Measurements from ENCODE around the gene BANP.
"Not testable (repeated sequence)": the region's sequence is repeated elsewhere in the genome, so short reads cannot be mapped to it uniquely, and the experiment has no call there.

Gene BANP

DNA sequence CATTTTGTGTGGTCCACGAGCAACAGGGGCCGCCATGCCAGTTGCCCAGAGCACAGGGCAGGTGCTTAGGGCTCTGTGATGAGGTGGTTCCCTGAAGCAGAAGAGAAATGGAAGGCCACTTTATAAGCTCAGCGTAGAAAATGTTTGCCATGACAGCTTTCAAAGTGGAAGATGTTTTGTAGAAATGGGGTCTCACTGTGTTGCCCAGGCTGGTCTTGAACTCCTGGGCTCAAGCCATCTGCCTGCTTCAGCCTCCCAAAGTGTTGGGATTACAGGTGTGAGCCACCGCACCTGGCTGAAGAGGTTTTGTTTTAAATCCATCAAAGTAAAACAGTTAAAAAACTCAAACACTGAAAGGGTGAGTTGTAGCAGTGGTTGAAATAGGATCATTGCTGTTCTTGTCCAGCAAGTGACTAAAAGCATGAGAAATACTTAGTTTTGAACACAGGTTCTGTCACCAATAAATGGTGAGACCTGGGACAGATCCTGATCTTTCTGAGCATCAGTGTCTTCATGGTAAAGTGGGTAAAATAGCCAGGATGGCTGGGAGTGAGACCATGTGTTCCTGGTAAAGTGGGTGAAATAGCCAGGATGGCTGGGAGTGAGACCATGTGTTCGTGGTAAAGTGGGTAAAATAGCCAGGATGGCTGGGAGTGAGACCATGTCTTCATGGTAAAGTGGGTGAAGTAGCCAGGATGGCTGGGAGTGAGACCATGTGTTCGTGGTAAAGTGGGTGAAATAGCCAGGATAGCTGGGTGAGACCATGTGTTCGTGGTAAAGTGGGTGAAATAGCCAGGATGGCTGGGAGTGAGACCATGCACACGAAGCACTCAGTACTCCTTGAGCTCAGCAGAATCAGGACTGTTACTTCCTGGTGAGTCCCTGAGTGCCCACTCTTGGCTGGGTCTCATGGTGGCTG is 46.0 kb downstream of the BANP start:
- DNase-seq, result no peak

DNA sequence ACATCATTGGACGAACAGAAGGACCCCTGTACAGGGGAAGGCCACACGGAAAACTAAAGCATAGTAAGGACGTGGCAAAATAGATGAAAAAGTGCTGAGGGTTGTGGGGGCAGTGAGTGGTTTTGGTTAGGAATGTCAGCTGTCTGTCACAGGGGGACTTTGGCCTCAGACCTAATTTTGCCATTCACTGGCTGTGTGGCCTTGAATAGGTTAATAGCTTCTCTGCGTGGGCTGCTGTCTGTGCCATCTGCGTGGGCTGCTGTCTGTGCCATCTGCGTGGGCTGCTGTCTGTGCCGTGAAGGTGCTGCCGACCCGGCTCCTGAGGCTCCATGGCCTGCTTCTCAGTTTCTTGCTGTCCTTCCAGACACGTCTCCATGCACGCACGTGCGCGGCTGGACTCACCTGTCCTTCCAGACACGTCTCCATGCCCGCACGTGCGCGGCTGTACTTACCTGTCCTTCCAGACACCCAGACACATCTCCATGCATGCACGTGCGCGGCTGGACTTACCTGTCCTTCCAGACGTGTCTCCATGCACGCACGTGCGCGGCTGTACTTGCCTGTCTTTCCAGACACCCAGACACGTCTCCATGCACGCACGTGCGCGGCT is 47.1 kb downstream of the BANP start:
- DNase-seq, result not testable (repeated sequence)

- DNase-seq, result not testable (repeated sequence)
Observed at GRCh38 chr16:87998992-87999391, 47.8 kb downstream of the BANP start.

- DNase-seq, result no peak
Observed at GRCh38 chr16:88002211-88002610, 51.0 kb downstream of the BANP start.

DNA sequence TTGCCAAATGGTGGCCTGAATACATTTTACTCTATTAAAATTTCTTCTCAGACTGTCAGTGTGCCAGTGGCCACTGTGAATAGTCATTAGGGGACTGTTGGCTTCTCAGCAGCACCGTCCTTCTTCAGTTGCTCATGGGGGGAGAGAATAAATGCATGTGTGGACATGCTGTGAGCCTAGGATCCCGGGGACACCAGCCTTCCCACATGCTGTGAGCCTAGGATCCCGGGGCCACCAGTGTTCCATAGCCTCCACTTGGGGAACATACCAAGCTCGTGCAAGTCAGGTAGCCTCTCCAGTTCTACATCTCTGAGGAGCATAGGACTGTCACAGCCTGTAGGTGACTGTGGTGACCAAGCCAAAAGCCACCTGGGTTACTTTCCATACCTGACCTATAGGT is 51.5 kb downstream of the BANP start:
- no peak for DNase-seq

GRCh38 chr16:88003316-88003715 is 52.1 kb downstream of the BANP start:
- DNase-seq, result no peak

DNA sequence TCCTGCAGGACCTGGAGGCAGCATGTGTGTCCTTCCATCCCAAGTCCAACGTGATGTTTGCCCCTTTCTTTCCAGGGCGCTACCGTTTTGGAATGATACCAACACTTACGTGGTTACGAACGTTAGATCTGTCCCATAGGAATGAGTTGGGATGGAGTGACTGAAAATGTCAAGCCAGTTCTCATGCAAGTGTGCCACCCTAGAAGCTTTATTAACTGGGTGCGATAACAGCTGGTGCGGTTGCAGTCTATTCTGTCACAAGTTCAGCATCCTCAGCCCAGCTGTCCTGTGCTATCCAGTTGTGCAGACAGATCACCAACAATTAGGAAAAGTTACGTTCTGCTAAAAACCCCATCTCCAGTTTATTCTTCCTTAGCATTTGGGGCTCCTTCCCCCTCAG is 52.5 kb downstream of the BANP start:
- DNase-seq, result no peak

- peak; percentile 16 for DNase-seq
Observed at GRCh38 chr16:88004391-88004790, 53.2 kb downstream of the BANP start.

- peak; percentile 37 for DNase-seq
Observed at GRCh38 chr16:88005181-88005581, 53.9 kb downstream of the BANP start.

- DNase-seq, result no peak
Observed at GRCh38 chr16:88005968-88006367, 54.7 kb downstream of the BANP start.

- no peak for DNase-seq
Observed at GRCh38 chr16:88007321-88007731, 56.1 kb downstream of the BANP start.

DNA sequence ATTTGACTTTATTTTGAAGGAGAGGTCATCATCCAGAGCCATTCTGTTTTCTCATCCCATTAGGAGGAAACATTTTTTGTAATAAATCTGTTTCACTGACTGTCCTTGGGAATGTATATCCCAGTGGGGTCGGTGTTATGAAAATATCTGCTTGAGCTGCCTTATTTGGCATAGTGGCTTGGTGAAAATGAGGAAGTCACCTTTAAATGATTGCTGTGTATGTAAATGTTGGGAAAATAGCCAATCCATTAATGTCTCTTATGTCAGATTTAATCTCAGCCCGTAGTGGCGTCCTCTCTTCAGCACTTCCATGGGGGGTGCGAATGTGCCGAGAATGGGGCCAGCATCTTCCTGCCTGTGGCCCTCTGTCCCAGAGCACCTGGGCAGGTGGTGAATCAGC is 57.6 kb downstream of the BANP start:
- no peak for DNase-seq

DNA sequence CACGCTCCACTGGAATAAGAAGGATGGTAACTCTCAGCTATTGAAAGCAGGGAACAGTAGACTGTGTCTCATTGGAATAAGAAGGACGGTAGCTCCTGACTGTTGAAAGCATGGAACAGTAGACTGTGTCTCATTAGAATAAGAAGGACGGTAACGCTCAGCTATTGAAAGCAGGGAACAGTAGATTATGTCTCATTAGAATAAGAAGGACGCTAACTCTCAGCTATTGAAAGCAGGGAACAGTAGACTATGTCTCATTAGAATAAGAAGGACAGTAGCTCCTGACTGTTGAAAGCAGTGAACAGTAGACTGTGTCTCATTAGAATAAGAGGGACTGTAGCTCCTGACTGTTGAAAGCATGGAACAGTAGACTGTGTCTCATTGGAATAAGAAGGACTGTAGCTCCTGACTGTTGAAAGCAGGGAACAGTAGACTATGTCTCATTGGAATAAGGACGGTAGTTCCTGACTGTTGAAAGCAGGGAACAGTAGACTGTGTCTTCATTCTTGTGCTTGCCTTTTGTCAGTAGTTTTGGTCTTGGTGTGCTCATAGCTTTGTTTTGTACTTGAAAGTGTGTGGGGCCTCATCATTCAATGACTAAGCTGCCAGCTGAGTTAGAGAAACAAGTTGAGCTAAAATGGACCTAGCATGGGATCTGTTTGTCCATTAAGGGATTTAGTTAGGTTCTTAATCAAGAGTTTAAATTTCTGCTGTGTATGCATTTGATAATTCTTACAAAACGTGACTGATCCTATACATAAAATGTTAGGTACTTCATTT is 58.5 kb downstream of the BANP start:
- no peak for DNase-seq

- DNase-seq, result no peak
Observed at GRCh38 chr16:88010343-88010967, 59.2 kb downstream of the BANP start.

- DNase-seq, result no peak
Observed at GRCh38 chr16:88010968-88011483, 59.8 kb downstream of the BANP start.

DNA sequence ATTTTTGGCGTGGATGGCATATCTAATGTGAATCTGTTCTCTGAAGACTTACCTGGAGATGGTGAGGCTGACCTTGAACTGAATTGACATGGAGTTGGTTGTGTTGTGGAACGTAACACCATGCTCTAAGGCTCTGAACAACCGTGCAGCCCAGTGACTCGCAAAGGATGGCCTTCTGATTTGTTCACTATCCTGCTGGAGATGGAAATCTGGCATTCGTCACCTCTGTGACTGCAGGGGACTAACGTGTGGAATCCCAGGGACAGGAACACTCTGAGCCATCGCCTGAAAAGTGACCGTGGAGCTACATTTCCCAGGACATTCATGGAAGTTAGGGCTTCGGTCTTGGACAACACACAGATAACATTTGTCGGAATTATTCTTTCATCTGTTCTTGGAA is 61.1 kb downstream of the BANP start:
- no peak for DNase-seq

- peak; percentile 43 for DNase-seq
Observed at GRCh38 chr16:88013091-88013609, 61.9 kb downstream of the BANP start.

GRCh38 chr16:88013766-88014251 is 62.6 kb downstream of the BANP start:
- DNase-seq, result no peak

- no peak for DNase-seq
Observed at GRCh38 chr16:88014252-88014781, 63.1 kb downstream of the BANP start.

- no peak for DNase-seq
Observed at GRCh38 chr16:88014954-88015805, 63.9 kb downstream of the BANP start.

DNA sequence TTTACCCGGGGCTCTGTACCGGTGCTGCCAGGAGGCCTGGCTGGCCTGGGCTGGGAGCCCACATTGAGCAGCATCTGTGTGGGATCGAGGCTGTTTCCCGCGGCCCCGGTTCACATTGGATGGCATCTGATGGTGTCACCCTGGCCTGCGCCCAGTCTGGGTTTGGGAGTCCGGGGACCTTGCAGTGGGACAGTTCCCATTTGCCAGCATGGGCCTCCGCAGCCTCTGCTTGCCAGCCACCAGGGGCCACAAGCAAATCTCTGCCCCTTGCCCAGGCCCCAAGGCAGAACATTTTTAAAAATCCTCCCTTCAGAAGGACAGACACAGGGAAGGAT is 64.5 kb downstream of the BANP start:
- DNase-seq, result no peak
